Activated naive CD4-positive, alpha-beta T cell treated with anti-CD3 and anti-CD28 coated beads, Interleukin-2, amount 10 ng/mL, durations not matched to agents 5 hours and 36 hours (primary cell): ENCODE results near the gene NPR1. TPM values are rescaled to one million over a fixed set of nuclear protein-coding genes. Genes with fewer than 3 reads are reported as not detected.

Source experiments
- microRNA-seq: library from miRNA; unstranded; fragments of <30 nt; microRNA quantifications from one replicate; pipeline ENCODE4 v1.2.0, GENCODE V29; 2022; ENCODE audit warnings: borderline microRNAs expressed, borderline replicate concordance
- total RNA-seq, 2 experiments: library from RNA; stranded (reverse); gene quantifications; one replicate each; pipeline ENCODE4 v1.2.3, GENCODE V29; 2021

NPR1 gene
- not detected for total RNA-seq

GRCh38 chr1:153678519-153679336 is at the start of gene NPR1:
Gene NPR1, plus strand, starts transcription at chr1:153678688. Its CDS starts 421 bp downstream, at chr1:153679109.

DNA sequence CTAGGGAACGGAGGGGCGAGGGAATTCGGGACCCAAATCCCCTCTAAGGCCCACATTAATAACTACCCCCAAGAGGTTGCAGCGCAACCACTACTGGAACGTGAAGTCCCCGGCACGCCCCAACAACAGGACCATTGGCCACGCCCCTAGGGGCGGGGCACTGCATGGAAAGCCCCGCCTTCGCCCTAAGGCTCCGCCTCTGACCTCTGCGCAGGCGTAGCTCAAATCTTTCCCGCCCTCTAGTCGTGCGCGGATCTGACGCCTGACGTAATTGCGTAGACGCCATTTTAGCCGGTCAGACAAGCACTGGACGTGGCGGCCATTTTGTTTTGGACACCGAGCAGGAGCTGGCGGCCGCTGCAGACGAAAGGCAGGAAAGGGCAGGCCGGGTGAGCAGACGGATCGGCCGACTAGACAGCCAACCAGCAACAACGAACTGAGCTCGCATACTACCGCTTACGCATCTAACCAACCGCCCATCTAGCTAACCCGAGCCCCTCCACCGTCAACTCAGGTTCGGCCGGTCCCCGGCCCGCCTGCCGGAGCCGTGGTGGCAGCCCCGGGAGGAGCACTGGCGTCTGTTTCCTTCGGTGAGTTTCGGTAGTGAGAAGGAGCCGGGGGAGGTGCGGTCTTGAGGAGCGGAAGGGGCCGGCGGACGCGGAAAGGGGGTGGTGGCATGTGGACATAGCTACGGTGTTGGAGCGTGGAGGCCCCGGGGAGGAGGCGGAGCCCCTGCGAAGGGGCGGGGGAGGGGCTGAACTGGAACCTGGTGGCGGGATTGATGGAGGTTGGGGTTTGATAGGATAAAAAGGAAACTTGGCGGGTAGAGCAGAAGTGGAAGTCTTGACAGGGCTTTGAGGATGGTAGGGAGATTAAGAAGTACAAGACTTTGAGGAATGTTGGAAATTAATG is 44.5 kb upstream of the NPR1 start, which contains the start of gene CHTOP:
Gene CHTOP (plus strand): TSS at position 313 of the 912 bp plus-strand sequence. CDS start 2,523 bp downstream, outside the sequence.

GRCh38 chr1:153658400-153659174 is 19.9 kb upstream of the NPR1 start, which contains the start of gene SNAPIN:
Gene SNAPIN, plus strand, starts transcription at chr1:153658703. Its CDS starts 41 bp downstream, at chr1:153658744.

GRCh38 chr1:153670859-153671627 is 7.4 kb upstream of the NPR1 start, which contains the start of gene ILF2:
Gene ILF2, minus strand, starts transcription at chr1:153670993. Its CDS starts 71 bp downstream, at chr1:153670922.

DNA sequence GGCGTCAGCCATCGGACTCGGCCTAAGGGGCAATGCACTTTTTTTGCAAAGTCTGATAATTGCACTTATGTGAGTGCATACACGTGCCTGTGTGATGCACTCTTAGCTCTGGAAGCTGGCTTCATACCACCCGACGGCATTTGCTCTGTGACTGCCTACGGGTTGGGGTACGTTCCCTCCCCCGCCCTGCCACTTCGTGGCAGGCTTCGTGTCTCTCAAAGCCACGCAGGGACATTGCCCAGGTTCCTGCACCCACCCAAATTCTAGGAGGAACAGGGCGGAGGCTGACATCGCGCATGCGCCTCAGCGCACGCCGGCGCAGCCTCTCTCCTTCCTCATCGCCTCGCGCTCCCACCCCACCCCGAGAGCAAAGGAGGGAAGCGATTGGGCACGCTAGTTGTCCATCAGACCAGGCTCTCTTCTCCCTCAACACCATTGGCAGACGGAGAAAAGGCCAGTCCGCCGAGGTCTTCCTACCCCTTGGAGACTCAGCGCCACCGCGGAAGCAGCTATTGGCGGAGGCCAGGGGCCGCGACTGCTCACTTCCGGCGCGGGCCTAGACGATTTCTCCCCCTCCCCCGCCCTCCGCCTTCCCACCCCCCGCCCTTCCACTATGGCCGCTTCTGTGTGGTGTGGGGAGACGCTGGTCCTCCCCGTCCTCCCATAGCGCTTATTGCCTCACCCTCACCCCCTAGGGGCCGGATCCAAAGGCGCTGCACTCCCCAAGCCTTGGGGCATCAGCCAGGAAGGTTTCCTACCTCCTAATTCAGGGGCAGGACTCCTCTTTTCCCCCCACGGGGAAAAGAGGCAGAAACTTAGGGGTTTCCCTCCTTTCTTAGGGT is 49.2 kb downstream of the NPR1 start, which contains the start of gene INTS3:
Gene INTS3 (plus strand): TSS at position 588 of the 842 bp plus-strand sequence. CDS start 585 bp downstream, outside the sequence.

Small RNA genes within 50 kb of the gene (microRNA-seq; reads per million reads assigned to microRNA genes)
- not detected for gene MIR8083

Other genes with a start within 250 kb of the NPR1 start
- gene S100A7, start 218.0 kb upstream of the NPR1 start, total RNA-seq: not detected
- gene S100A6, start 142.7 kb upstream of the NPR1 start, total RNA-seq: 100 to 1,000 TPM; 451 to 469 TPM
- 1 to 10 TPM; 3.8 to 4.6 TPM for gene S100A5, start 137.8 kb upstream of the NPR1 start, total RNA-seq
- gene S100A4, start 132.9 kb upstream of the NPR1 start, total RNA-seq: 100 to 1,000 TPM; 603 to 650 TPM
- not detected for gene S100A3, start 129.4 kb upstream of the NPR1 start, total RNA-seq
- gene S100A2, start 112.8 kb upstream of the NPR1 start, total RNA-seq: under 1 TPM; 0.33 to 0.60 TPM
- not detected for gene S100A16, start 65.6 kb upstream of the NPR1 start, total RNA-seq
- not detected for gene S100A14, start 62.4 kb upstream of the NPR1 start, total RNA-seq
- 1 to 10 TPM; 4.3 to 4.7 TPM for gene S100A13, start 51.2 kb upstream of the NPR1 start, total RNA-seq
- not detected for gene S100A1, start 50.3 kb upstream of the NPR1 start, total RNA-seq
- gene CHTOP, start 44.6 kb upstream of the NPR1 start, total RNA-seq: 10 to 100 TPM; 95.1 to 96.0 TPM
- 10 to 100 TPM; 37.0 to 40.7 TPM for gene SNAPIN, start 20.0 kb upstream of the NPR1 start, total RNA-seq
- gene ILF2, start 7.7 kb upstream of the NPR1 start, total RNA-seq: 100 to 1,000 TPM; 151 to 159 TPM
- gene INTS3, start 49.4 kb downstream of the NPR1 start, total RNA-seq: 10 to 100 TPM; 59.8 to 60.1 TPM
- 10 to 100 TPM; 24.1 to 24.3 TPM for gene SLC27A3, start 96.7 kb downstream of the NPR1 start, total RNA-seq
- gene GATAD2B, start 244.3 kb downstream of the NPR1 start, total RNA-seq: 10 to 100 TPM; 77.9 to 81.5 TPM